Liver (tissue), 9 donors: ENCODE results near the gene PIK3R5. TPM values are rescaled to one million over a fixed set of nuclear protein-coding genes. Genes with fewer than 3 reads are reported as not detected.

Experiments
- DNase-seq: peaks from one replicate; pipeline ENCODE4 v3.0.0-alpha.2; 2017; ENCODE audit warnings: low spot score
- H3K27ac ChIP-seq, 2 donors: one replicate each; pipeline ENCODE4 v1.7.0; 2013; ENCODE audit warnings: inconsistent platforms in 2 of 2, low read length in 2 of 2, control low read depth in 1 of 2, low read depth in 1 of 2, mild to moderate bottlenecking in 1 of 2
- H3K27me3 ChIP-seq, 4 donors: one replicate each; pipeline versions ENCODE4 v1.6.1 to v1.7.0; 2013; ENCODE audit warnings: low read length in 3 of 4, inconsistent platforms in 1 of 4, mild to moderate bottlenecking in 1 of 4, moderate library complexity in 1 of 4; ENCODE audit not compliant: control insufficient read depth in 4 of 4, insufficient read depth in 4 of 4
- H3K36me3 ChIP-seq, 4 donors: one replicate each; pipeline versions ENCODE4 v1.6.1 to v1.7.0; 2013; ENCODE audit warnings: low read length in 3 of 4, mild to moderate bottlenecking in 3 of 4, low read depth in 1 of 4, moderate library complexity in 1 of 4; ENCODE audit not compliant: control insufficient read depth in 4 of 4, insufficient read depth in 3 of 4
- H3K4me1 ChIP-seq, 4 donors: one replicate each; pipeline versions ENCODE4 v1.6.1 to v1.7.0; 2013; ENCODE audit warnings: low read length in 3 of 4, mild to moderate bottlenecking in 3 of 4, moderate library complexity in 1 of 4; ENCODE audit not compliant: control insufficient read depth in 4 of 4, insufficient read depth in 4 of 4
- H3K4me3 ChIP-seq, 3 donors: one replicate each; pipeline versions ENCODE4 v1.6.1 to v1.7.0; 2013; ENCODE audit warnings: low read length in 3 of 3, control low read depth in 1 of 3, low read depth in 1 of 3, mild to moderate bottlenecking in 1 of 3
- H3K9ac ChIP-seq, 2 donors: one replicate each; pipeline ENCODE4 v1.7.0; 2013; ENCODE audit warnings: low read length in 2 of 2, mild to moderate bottlenecking in 2 of 2, moderate library complexity in 2 of 2, control low read depth in 1 of 2, low read depth in 1 of 2
- H3K9me3 ChIP-seq, 4 donors: one replicate each; pipeline versions ENCODE4 v1.6.1 to v1.7.0; 2013; ENCODE audit warnings: low read length in 3 of 4; ENCODE audit not compliant: control insufficient read depth in 4 of 4
- EGR1 ChIP-seq, 2 donors: IDR thresholded peaks; 2 replicates each; pipeline ENCODE4 v1.6.1; 2016 to 2018; ENCODE audit warnings: antibody characterized with exemption in 2 of 2, low read depth in 2 of 2
- FOXA1 ChIP-seq: IDR thresholded peaks from 2 replicates; pipeline ENCODE4 v1.6.1; 2016; ENCODE audit warnings: antibody characterized with exemption
- FOXA2 ChIP-seq: IDR thresholded peaks from 2 replicates; pipeline ENCODE4 v1.6.1; 2016; ENCODE audit warnings: antibody characterized with exemption
- GABPA ChIP-seq, 2 donors: IDR thresholded peaks in 1 of 2; conservative IDR thresholded peaks in 1 of 2; 2 replicates each; pipeline ENCODE4 v1.6.1; 2016; ENCODE audit warnings: antibody characterized with exemption in 2 of 2, mild to moderate bottlenecking in 1 of 2, moderate library complexity in 1 of 2
- HNF4A ChIP-seq, 2 donors: conservative IDR thresholded peaks; 2 replicates each; pipeline ENCODE4 v1.6.1; 2016; ENCODE audit warnings: antibody characterized with exemption in 2 of 2, mild to moderate bottlenecking in 2 of 2
- HNF4G ChIP-seq: IDR thresholded peaks from 2 replicates; pipeline ENCODE4 v1.6.1; 2016; ENCODE audit warnings: antibody characterized with exemption
- JUND ChIP-seq, 2 donors: IDR thresholded peaks; 2 replicates each; pipeline ENCODE4 v1.6.1; 2016; ENCODE audit warnings: antibody characterized with exemption in 2 of 2
- NR2F2 ChIP-seq: IDR thresholded peaks from 2 replicates; pipeline ENCODE4 v1.6.1; 2016; ENCODE audit warnings: antibody characterized with exemption
- RAD21 ChIP-seq, 2 donors: IDR thresholded peaks; 2 replicates each; pipeline ENCODE4 v1.6.1; 2016; ENCODE audit warnings: antibody characterized with exemption in 2 of 2, mild to moderate bottlenecking in 2 of 2
- RXRA ChIP-seq, 2 donors: IDR thresholded peaks; 2 replicates each; pipeline ENCODE4 v1.6.1; 2017 to 2018; ENCODE audit warnings: antibody characterized with exemption in 2 of 2, mild to moderate bottlenecking in 1 of 2
- SP1 ChIP-seq: IDR thresholded peaks from 2 replicates; pipeline ENCODE4 v1.6.1; 2018; ENCODE audit warnings: antibody characterized with exemption, mild to moderate bottlenecking
- TAF1 ChIP-seq: conservative IDR thresholded peaks from 2 replicates; pipeline ENCODE4 v1.6.1; 2016; ENCODE audit warnings: antibody characterized with exemption, mild to moderate bottlenecking
- WGBS: extraction: QIAGEN DNeasy Blood & Tissue Kit; methylation state at CpG from one replicate; pipeline ENCODE4 v1.1.7; 2013; 5-methylcytosine and 5-hydroxymethylcytosine counted together
- polyA plus RNA-seq, 2 donors: library from polyadenylated mRNA; stranded (reverse) in 1 of 2; unstranded in 1 of 2; fragments of 200-250 nt in 1 of 2; fragments of >200 nt in 1 of 2; fragmentation: Nextera tagmentation in 1 of 2; extraction: Ambion mirVana in 1 of 2; gene quantifications; one replicate each; pipeline versions ENCODE4 v1.2.1 to v1.2.3, GENCODE V29; 2013 to 2015
- total RNA-seq, 2 donors: library from RNA; depleted of rRNA; stranded (reverse); fragments of >200 nt; gene quantifications; one replicate each; pipeline ENCODE4 v1.2.3, GENCODE V29; 2014
- TF ChIP-seq, protein P1 (sequence below): IDR thresholded peaks from 2 replicates; pipeline ENCODE4 v1.6.1; 2016; ENCODE audit warnings: antibody characterized with exemption
- TF ChIP-seq, protein P2 (sequence below): fragments of 150-350 bp; IDR thresholded peaks from 2 replicates; pipeline ENCODE4 v1.5.1; 2017; ENCODE audit warnings: improper control_type of control experiment, low read depth, low read length; ENCODE audit not compliant: missing input control
- TF ChIP-seq, protein P3 (sequence below): IDR thresholded peaks from 2 replicates; pipeline ENCODE4 v1.6.1; 2016; ENCODE audit warnings: antibody characterized with exemption, mild to moderate bottlenecking
- TF ChIP-seq, protein P4 (sequence below): IDR thresholded peaks from 2 replicates; pipeline ENCODE4 v1.6.1; 2016; ENCODE audit warnings: antibody characterized with exemption
- TF ChIP-seq, protein P5 (sequence below): IDR thresholded peaks from 2 replicates; pipeline ENCODE4 v1.6.1; 2016; ENCODE audit warnings: antibody characterized with exemption
- donor health status: healthy.
- donor health status: healthy.
- donor health status: healthy.
- donor health status: healthy.
- donor health status: healthy.

PIK3R5 gene
- total and polyA plus RNA-seq, 4 donors, result 0.93 to 7.8 (median 2.6) TPM

DNA sequence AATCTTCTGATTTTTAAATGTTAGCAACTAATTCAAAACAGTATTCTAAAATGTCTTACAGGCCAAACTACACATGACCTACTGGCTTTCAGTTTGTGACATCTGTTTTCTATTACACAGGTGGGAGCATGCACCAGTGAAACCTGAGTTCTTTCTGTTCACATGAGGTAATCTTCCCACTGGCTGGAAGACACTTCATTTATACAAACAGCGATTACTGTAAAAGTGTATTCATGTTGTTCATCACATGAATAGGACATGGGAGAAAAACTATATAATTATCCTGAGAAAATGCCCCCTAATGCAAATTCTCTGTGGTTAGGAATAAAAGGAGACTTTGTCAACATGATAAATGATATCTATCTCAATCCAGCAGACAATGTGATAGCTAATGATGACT, 11.1 kb upstream of the PIK3R5 start:
- no peaks in the 10 kb centered on the region for H3K36me3 ChIP-seq
- H3K4me3 ChIP-seq, result no peak overlapping the region
- DNase-seq, result no peak
- H3K9ac ChIP-seq, result no peak overlapping the region
- H3K4me1 ChIP-seq, result no peaks in the 10 kb centered on the region
- no peaks in the 10 kb centered on the region for H3K9me3 ChIP-seq
- 94% methylated on average over 1 of the region's 1 CpG for whole genome bisulfite sequencing
- no peak overlapping the region for H3K27ac ChIP-seq
- no peak for TF ChIP-seq GABPA (IDR thresholded peaks at IDR 0.05 in 1 of 2, conservative IDR thresholded peaks at IDR 0.05 in 1 of 2)
- TF ChIP-seq FOXA1, result no peak
- TF ChIP-seq, protein P1, sequence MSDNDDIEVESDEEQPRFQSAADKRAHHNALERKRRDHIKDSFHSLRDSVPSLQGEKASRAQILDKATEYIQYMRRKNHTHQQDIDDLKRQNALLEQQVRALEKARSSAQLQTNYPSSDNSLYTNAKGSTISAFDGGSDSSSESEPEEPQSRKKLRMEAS, result no peak
- TF ChIP-seq, protein P2, sequence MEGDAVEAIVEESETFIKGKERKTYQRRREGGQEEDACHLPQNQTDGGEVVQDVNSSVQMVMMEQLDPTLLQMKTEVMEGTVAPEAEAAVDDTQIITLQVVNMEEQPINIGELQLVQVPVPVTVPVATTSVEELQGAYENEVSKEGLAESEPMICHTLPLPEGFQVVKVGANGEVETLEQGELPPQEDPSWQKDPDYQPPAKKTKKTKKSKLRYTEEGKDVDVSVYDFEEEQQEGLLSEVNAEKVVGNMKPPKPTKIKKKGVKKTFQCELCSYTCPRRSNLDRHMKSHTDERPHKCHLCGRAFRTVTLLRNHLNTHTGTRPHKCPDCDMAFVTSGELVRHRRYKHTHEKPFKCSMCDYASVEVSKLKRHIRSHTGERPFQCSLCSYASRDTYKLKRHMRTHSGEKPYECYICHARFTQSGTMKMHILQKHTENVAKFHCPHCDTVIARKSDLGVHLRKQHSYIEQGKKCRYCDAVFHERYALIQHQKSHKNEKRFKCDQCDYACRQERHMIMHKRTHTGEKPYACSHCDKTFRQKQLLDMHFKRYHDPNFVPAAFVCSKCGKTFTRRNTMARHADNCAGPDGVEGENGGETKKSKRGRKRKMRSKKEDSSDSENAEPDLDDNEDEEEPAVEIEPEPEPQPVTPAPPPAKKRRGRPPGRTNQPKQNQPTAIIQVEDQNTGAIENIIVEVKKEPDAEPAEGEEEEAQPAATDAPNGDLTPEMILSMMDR, result no peak
- TF ChIP-seq, protein P3, sequence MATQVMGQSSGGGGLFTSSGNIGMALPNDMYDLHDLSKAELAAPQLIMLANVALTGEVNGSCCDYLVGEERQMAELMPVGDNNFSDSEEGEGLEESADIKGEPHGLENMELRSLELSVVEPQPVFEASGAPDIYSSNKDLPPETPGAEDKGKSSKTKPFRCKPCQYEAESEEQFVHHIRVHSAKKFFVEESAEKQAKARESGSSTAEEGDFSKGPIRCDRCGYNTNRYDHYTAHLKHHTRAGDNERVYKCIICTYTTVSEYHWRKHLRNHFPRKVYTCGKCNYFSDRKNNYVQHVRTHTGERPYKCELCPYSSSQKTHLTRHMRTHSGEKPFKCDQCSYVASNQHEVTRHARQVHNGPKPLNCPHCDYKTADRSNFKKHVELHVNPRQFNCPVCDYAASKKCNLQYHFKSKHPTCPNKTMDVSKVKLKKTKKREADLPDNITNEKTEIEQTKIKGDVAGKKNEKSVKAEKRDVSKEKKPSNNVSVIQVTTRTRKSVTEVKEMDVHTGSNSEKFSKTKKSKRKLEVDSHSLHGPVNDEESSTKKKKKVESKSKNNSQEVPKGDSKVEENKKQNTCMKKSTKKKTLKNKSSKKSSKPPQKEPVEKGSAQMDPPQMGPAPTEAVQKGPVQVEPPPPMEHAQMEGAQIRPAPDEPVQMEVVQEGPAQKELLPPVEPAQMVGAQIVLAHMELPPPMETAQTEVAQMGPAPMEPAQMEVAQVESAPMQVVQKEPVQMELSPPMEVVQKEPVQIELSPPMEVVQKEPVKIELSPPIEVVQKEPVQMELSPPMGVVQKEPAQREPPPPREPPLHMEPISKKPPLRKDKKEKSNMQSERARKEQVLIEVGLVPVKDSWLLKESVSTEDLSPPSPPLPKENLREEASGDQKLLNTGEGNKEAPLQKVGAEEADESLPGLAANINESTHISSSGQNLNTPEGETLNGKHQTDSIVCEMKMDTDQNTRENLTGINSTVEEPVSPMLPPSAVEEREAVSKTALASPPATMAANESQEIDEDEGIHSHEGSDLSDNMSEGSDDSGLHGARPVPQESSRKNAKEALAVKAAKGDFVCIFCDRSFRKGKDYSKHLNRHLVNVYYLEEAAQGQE, result no peak
- TF ChIP-seq FOXA2, result no peak
- TF ChIP-seq HNF4A (conservative IDR thresholded peaks at IDR 0.05), result no peak
- no peak for TF ChIP-seq RAD21 (IDR thresholded peaks at IDR 0.05)
- TF ChIP-seq EGR1 (IDR thresholded peaks at IDR 0.05; ENCODE audit: low read depth in 2 of 2), result no peak
- TF ChIP-seq, protein P4, sequence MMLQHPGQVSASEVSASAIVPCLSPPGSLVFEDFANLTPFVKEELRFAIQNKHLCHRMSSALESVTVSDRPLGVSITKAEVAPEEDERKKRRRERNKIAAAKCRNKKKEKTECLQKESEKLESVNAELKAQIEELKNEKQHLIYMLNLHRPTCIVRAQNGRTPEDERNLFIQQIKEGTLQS, result no peak
- TF ChIP-seq TAF1, result no peak
- TF ChIP-seq JUND (IDR thresholded peaks at IDR 0.05), result no peak
- no peak for TF ChIP-seq NR2F2
- no peaks in the 10 kb centered on the region for H3K27me3 ChIP-seq

DNA sequence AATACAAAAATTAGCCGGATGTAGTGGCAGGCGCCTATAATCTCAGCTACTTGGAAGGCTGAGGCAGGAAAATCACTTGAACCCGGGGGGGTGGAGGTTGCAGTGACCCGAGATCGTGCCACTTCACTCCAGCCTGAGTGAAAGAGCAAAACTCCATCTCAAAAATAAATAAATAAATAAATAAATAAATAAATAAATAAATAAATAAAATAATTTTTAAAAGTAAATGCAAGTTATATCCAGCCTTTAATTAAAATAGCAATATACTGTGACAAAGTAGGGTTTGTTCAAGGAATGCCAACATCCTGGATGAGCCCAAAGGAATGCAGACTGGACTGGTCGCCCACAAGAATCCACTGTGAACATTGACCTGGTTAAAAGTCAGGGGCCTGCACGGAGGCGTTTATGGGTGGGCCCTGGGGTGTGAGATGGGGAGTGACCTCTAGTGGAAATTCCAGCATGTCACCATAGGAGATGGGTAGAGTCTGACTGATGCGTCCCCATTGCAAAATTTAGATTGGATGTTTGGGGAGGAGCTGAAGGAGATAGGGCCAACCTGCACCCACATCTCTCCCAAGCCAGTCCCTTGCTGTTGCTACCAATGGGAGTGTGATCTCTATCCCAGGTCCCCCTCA, 9.7 kb upstream of the PIK3R5 start:
- no peaks in the 10 kb centered on the region for H3K4me1 ChIP-seq
- WGBS, result 82% methylated on average over 9 of the region's 9 CpGs
- no peaks in the 10 kb centered on the region for H3K9me3 ChIP-seq
- no peaks in the 10 kb centered on the region for H3K36me3 ChIP-seq
- no peak overlapping the region for H3K4me3 ChIP-seq
- H3K27me3 ChIP-seq, result no peaks in the 10 kb centered on the region
- DNase-seq, result no peak
- H3K27ac ChIP-seq, result no peak overlapping the region
- no peak overlapping the region for H3K9ac ChIP-seq
- TF ChIP-seq HNF4A (conservative IDR thresholded peaks at IDR 0.05) (no peak), FOXA2 (no peak), NR2F2 (no peak), TAF1 (no peak), SP1 (no peak), JUND (IDR thresholded peaks at IDR 0.05) (no peak), RXRA (IDR thresholded peaks at IDR 0.05) (no peak), HNF4G (no peak)
- TF ChIP-seq, protein P4, result no peak
- TF ChIP-seq, protein P3, result no peak
- TF ChIP-seq, protein P2, result no peak
- TF ChIP-seq, protein P5, sequence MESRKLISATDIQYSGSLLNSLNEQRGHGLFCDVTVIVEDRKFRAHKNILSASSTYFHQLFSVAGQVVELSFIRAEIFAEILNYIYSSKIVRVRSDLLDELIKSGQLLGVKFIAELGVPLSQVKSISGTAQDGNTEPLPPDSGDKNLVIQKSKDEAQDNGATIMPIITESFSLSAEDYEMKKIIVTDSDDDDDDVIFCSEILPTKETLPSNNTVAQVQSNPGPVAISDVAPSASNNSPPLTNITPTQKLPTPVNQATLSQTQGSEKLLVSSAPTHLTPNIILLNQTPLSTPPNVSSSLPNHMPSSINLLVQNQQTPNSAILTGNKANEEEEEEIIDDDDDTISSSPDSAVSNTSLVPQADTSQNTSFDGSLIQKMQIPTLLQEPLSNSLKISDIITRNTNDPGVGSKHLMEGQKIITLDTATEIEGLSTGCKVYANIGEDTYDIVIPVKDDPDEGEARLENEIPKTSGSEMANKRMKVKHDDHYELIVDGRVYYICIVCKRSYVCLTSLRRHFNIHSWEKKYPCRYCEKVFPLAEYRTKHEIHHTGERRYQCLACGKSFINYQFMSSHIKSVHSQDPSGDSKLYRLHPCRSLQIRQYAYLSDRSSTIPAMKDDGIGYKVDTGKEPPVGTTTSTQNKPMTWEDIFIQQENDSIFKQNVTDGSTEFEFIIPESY, result no peak
